ENCODE results near the gene RMDN2. TPM values are rescaled to one million over a fixed set of nuclear protein-coding genes. Genes with fewer than 3 reads are reported as not detected.

The RMDN2 gene
- total RNA-seq, 4 donors from 2014 or later: 3.7 to 10.5 (median 4.2) TPM

GRCh38 chr2:37917281-37918228, 7.5 kb upstream of the RMDN2 start:
- no peak for DNase-seq (ENCODE audit: low spot score in 2 of 2)
- intact Hi-C loops (cut with DNase I; ENCODE audit: low total_unique reads): no loop called here
- no peak overlapping the region for H3K4me3 ChIP-seq (ENCODE audit: low read depth, poor library complexity, severe bottlenecking)
- TF ChIP-seq CTCF (IDR thresholded peaks at IDR 0.05) (no peak), POLR2A (IDR thresholded peaks at IDR 0.05) (no peak)
- WGBS, 2 donors: 76 to 77% methylated on average over 9 of the region's 9 CpGs

- DNase-seq (ENCODE audit: low spot score in 2 of 2): no peak
- TF ChIP-seq CTCF (IDR thresholded peaks at IDR 0.05) (no peak), POLR2A (IDR thresholded peaks at IDR 0.05) (no peak)
- intact Hi-C loops (cut with DNase I; ENCODE audit: low total_unique reads): no loop called here
- H3K4me3 ChIP-seq (ENCODE audit: low read depth, poor library complexity, severe bottlenecking): no peak overlapping the region
Observed at GRCh38 chr2:37918742-37919186, 6.3 kb upstream of the RMDN2 start.

GRCh38 chr2:37919631-37920032, 5.5 kb upstream of the RMDN2 start:
- 77 to 84% methylated on average over 2 of the region's 2 CpGs for WGBS, 2 donors
- intact Hi-C loops (cut with DNase I; ENCODE audit: low total_unique reads): no loop called here
- DNase-seq (ENCODE audit: low spot score in 2 of 2): no peak
- TF ChIP-seq CTCF (IDR thresholded peaks at IDR 0.05) (no peak), POLR2A (IDR thresholded peaks at IDR 0.05) (no peak)
- H3K4me3 ChIP-seq (ENCODE audit: low read depth, poor library complexity, severe bottlenecking): no peak overlapping the region

- WGBS, 2 donors: 86 to 87% methylated on average over 5 of the region's 5 CpGs
- H3K4me3 ChIP-seq (ENCODE audit: low read depth, poor library complexity, severe bottlenecking): no peak overlapping the region
- DNase-seq (ENCODE audit: low spot score in 2 of 2): no peak
- intact Hi-C loops (cut with DNase I; ENCODE audit: low total_unique reads): no loop called here
- TF ChIP-seq POLR2A (IDR thresholded peaks at IDR 0.05): no peak
- no peak for TF ChIP-seq CTCF (IDR thresholded peaks at IDR 0.05)
Observed at GRCh38 chr2:37920570-37920969, 4.5 kb upstream of the RMDN2 start.

- WGBS, 2 donors: 58 to 69% methylated on average over 5 of the region's 5 CpGs
- H3K4me3 ChIP-seq (ENCODE audit: low read depth, poor library complexity, severe bottlenecking): no peak overlapping the region
- DNase-seq (ENCODE audit: low spot score in 2 of 2): no peak
- no peak for TF ChIP-seq CTCF (IDR thresholded peaks at IDR 0.05)
- TF ChIP-seq POLR2A (IDR thresholded peaks at IDR 0.05): no peak
- intact Hi-C loops (cut with DNase I; ENCODE audit: low total_unique reads): no loop called here
Observed at GRCh38 chr2:37921781-37922180, 3.3 kb upstream of the RMDN2 start.
